Duodenal mucosa (tissue), 2 donors: ENCODE data around the gene TBX1.
"Not testable (repeated sequence)": the region's sequence is repeated elsewhere in the genome, so short reads cannot be mapped to it uniquely, and the experiment has no call there.

Source experiments
- H3K27ac ChIP-seq: one replicate; pipeline ENCODE4 v1.7.0; 2013; ENCODE audit warnings: low read depth, low read length
- H3K27me3 ChIP-seq, 2 donors: one replicate each; pipeline ENCODE4 v1.7.0; 2013; ENCODE audit warnings: low read length in 2 of 2, control low read depth in 1 of 2; ENCODE audit not compliant: insufficient read depth in 2 of 2, control insufficient read depth in 1 of 2
- H3K36me3 ChIP-seq, 2 donors: one replicate each; pipeline ENCODE4 v1.7.0; 2013; ENCODE audit warnings: low read length in 2 of 2, control low read depth in 1 of 2; ENCODE audit not compliant: insufficient read depth in 2 of 2, control insufficient read depth in 1 of 2
- H3K4me1 ChIP-seq, 2 donors: one replicate each; pipeline ENCODE4 v1.7.0; 2013; ENCODE audit warnings: low read length in 2 of 2, control low read depth in 1 of 2; ENCODE audit not compliant: insufficient read depth in 2 of 2, control insufficient read depth in 1 of 2
- H3K4me3 ChIP-seq, 2 donors: one replicate each; pipeline ENCODE4 v1.7.0; 2013; ENCODE audit warnings: low read length in 2 of 2, low read depth in 1 of 2
- H3K9ac ChIP-seq, 2 donors: one replicate each; pipeline ENCODE4 v1.7.0; 2013; ENCODE audit warnings: low read length in 2 of 2, low read depth in 1 of 2
- H3K9me3 ChIP-seq, 2 donors: one replicate each; pipeline ENCODE4 v1.7.0; 2013; ENCODE audit warnings: low read length in 2 of 2, control low read depth in 1 of 2; ENCODE audit not compliant: control insufficient read depth in 1 of 2

Gene TBX1

GRCh38 chr22:19791894-19792293 is 31.3 kb downstream of the TBX1 start:
- no peaks in the 10 kb centered on the region for H3K27me3 ChIP-seq
- peaks cover 0 to 5% of the 10 kb centered on the region in 2 donors for H3K9me3 ChIP-seq
- no peak overlapping the region for H3K9ac ChIP-seq
- no peak overlapping the region for H3K4me3 ChIP-seq
- H3K4me1 ChIP-seq = no peaks in the 10 kb centered on the region
- no peak overlapping the region for H3K27ac ChIP-seq
- no peaks in the 10 kb centered on the region for H3K36me3 ChIP-seq

DNA sequence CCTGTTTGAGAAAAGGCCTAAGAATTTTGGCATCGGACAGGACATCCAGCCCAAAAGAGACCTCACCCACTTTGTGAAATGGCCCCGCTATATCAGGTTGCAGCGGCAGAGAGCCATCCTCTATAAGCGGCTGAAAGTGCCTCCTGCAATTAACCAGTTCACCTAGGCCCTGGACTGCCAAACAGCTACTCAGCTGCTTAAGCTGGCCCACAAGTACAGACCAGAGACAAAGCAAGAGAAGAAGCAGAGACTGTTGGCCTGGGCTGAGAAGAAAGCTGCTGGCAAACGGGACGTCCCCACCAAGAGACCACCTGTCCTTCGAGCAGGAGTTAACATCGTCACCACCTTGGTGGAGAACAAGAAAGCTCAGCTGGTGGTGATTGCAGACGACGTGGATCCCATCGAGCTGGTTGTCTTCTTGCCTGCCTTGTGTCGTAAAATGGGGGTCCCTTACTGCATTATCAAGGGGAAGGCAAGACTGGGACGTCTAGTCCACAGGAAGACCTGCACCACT is 31.9 kb downstream of the TBX1 start:
- H3K4me3 ChIP-seq, H3K9ac ChIP-seq, H3K27me3 ChIP-seq, H3K27ac ChIP-seq, H3K9me3 ChIP-seq, H3K4me1 ChIP-seq, H3K36me3 ChIP-seq: not testable (repeated sequence)

- H3K9me3 ChIP-seq = peaks cover 0 to 5% of the 10 kb centered on the region in 2 donors
- no peaks in the 10 kb centered on the region for H3K4me1 ChIP-seq
- H3K36me3 ChIP-seq = no peaks in the 10 kb centered on the region
- H3K27me3 ChIP-seq = no peaks in the 10 kb centered on the region
- no peak overlapping the region for H3K27ac ChIP-seq
- no peak overlapping the region for H3K4me3 ChIP-seq
- no peak overlapping the region for H3K9ac ChIP-seq
Observed at GRCh38 chr22:19793161-19793560, 32.6 kb downstream of the TBX1 start.

- Histone ChIP-seq H3K27me3 (no peaks in the 10 kb centered on the region), H3K27ac (no peak overlapping the region), H3K9me3 (peaks cover 0 to 5% of the 10 kb centered on the region in 2 donors), H3K4me3 (no peak overlapping the region), H3K36me3 (no peaks in the 10 kb centered on the region), H3K9ac (no peak overlapping the region), H3K4me1 (no peaks in the 10 kb centered on the region)
Observed at GRCh38 chr22:19793661-19794310, 33.2 kb downstream of the TBX1 start.

DNA sequence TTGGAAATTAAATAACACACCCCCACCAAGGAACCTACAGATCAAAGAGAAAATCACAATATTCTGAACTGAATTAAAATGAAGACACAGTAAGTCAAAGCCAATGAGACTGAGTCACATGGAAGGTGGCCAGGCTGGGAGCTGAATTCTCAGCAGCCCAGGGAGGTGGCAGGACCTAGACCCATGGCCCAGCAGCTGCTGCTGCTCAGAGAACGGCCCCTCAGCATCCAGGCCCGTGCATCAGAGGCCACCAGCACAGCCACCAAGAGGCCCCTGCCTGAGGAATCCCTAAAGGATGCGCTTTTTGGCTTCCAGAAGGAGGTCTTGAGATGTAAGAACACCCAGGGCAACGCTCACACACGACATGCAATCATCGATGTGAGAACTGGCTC is 35.0 kb downstream of the TBX1 start:
- Histone ChIP-seq H3K27ac (no peak overlapping the region), H3K4me3 (no peak overlapping the region), H3K4me1 (no peaks in the 10 kb centered on the region), H3K27me3 (no peaks in the 10 kb centered on the region), H3K9ac (no peak overlapping the region), H3K36me3 (peaks cover 0 to 4% of the 10 kb centered on the region in 2 donors), H3K9me3 (peaks cover 0 to 5% of the 10 kb centered on the region in 2 donors)

GRCh38 chr22:19796160-19796559 is 35.6 kb downstream of the TBX1 start:
- no peak overlapping the region for H3K4me3 ChIP-seq
- H3K27me3 ChIP-seq = no peaks in the 10 kb centered on the region
- peaks cover 0 to 5% of the 10 kb centered on the region in 2 donors for H3K9me3 ChIP-seq
- H3K27ac ChIP-seq = no peak overlapping the region
- no peak overlapping the region for H3K9ac ChIP-seq
- H3K36me3 ChIP-seq = peaks cover 0 to 5% of the 10 kb centered on the region in 2 donors
- no peaks in the 10 kb centered on the region for H3K4me1 ChIP-seq

- peaks cover 0 to 5% of the 10 kb centered on the region in 2 donors for H3K36me3 ChIP-seq
- no peaks in the 10 kb centered on the region for H3K4me1 ChIP-seq
- H3K9ac ChIP-seq = no peak overlapping the region
- no peaks in the 10 kb centered on the region for H3K27me3 ChIP-seq
- H3K4me3 ChIP-seq = no peak overlapping the region
- no peak overlapping the region for H3K27ac ChIP-seq
- no peaks in the 10 kb centered on the region for H3K9me3 ChIP-seq
Observed at GRCh38 chr22:19797086-19798002, 36.8 kb downstream of the TBX1 start.

- H3K9ac ChIP-seq = no peak overlapping the region
- H3K27me3 ChIP-seq = no peaks in the 10 kb centered on the region
- peaks cover 0 to 5% of the 10 kb centered on the region in 2 donors for H3K36me3 ChIP-seq
Observed at GRCh38 chr22:19798003-19798665, 37.6 kb downstream of the TBX1 start.

GRCh38 chr22:19798891-19799293 is 38.3 kb downstream of the TBX1 start:
- Histone ChIP-seq H3K4me1 (no peaks in the 10 kb centered on the region), H3K27ac (no peak overlapping the region), H3K36me3 (peaks cover 0 to 5% of the 10 kb centered on the region in 2 donors), H3K9me3 (no peaks in the 10 kb centered on the region), H3K9ac (no peak overlapping the region), H3K4me3 (no peak overlapping the region), H3K27me3 (no peaks in the 10 kb centered on the region)

More at GRCh38 chr22:19798003-19798665, 37.6 kb downstream of the TBX1 start:
- Histone ChIP-seq H3K4me1 (no peaks in the 10 kb centered on the region), H3K4me3 (no peak overlapping the region), H3K27ac (no peak overlapping the region), H3K9me3 (no peaks in the 10 kb centered on the region)
